ENCODE measurements around the gene PPP4R3A.

Gene PPP4R3A

DNA sequence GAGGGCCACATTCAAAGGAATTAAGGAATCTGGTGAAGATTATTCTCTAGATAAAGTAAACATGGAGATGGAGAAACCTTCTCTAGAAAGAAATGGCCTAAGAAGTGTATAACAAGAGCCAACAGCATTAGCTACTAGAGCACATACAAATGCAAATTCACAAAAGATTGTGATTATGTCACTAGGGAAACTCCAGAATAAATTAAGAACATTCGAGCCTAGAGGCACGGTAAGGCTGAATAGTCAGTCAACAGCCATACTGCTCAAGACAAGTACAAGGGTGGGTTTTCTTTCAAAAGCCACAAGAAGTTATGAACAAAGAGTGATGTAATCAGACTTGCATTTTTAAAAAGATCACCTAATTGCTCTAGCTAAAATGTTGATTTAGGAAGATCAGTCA is 25.4 kb downstream of the PPP4R3A start:
- Histone ChIP-seq H4K8ac (ENCODE audit: low read depth, low read length) (no peak overlapping the region), H2BK15ac (replicated peaks; ENCODE audit: low read depth) (no peak overlapping the region), H3K23ac (ENCODE audit: low read length) (no peak overlapping the region), H2BK5ac (ENCODE audit: low read length) (no peak overlapping the region), H3K79me1 (ENCODE audit: low read length) (peaks cover 2% of the 10 kb centered on the region), H3K4me2 (ENCODE audit: low read length) (no peak overlapping the region), H3K79me2 (ENCODE audit: control insufficient read depth, insufficient read depth, low read length) (peaks cover 19% of the 10 kb centered on the region), H3K4me1 (ENCODE audit: control insufficient read depth, low read depth, low read length) (no peaks in the 10 kb centered on the region), H2AK5ac (ENCODE audit: low read length) (no peak overlapping the region), H4K5ac (ENCODE audit: low read length) (no peak overlapping the region), H2BK120ac (ENCODE audit: low read depth, low read length) (no peak overlapping the region), H3K4ac (ENCODE audit: low read depth, low read length) (no peak overlapping the region), H3K18ac (ENCODE audit: low read length) (no peak overlapping the region), H3K27ac (ENCODE audit: low read depth, low read length) (no peak overlapping the region), H3K27me3 (ENCODE audit: insufficient read depth, low read length, poor library complexity) (no peaks in the 10 kb centered on the region), H3K36me3 (ENCODE audit: control insufficient read depth, insufficient read depth, low read length) (no peaks in the 10 kb centered on the region), H3K9ac (ENCODE audit: low read length) (no peak overlapping the region), H3K56ac (ENCODE audit: low read length) (no peak overlapping the region), H3K4me3 (ENCODE audit: low read length) (no peak overlapping the region)
- no peak for DNase-seq
- WGBS (ENCODE audit: extremely low coverage, insufficient coverage, low lambda C conversion rate): no CpG with 5 or more reads among the region's 2 CpGs

DNA sequence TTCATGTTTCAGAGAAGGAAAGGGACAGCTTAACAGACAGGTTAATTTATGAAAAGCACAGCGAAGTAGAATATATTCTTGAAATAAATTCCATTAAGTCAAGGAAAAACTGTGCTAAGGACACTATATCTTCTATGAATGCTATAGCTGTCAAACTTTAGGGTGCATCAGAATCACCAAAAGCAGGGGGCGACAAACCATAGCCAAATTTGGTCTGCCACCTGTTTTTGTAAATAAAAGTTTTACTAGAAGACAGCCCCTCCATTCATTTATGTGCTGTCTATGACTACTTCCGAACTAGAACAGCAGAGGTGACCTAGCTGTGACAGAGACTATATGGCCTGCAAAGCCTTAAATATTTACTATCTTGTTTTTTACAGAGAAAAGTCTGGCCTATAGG is 25.9 kb downstream of the PPP4R3A start:
- Histone ChIP-seq H3K9ac (ENCODE audit: low read length) (no peak overlapping the region), H3K79me2 (ENCODE audit: control insufficient read depth, insufficient read depth, low read length) (peaks cover 21% of the 10 kb centered on the region), H3K27me3 (ENCODE audit: insufficient read depth, low read length, poor library complexity) (no peaks in the 10 kb centered on the region), H3K4me2 (ENCODE audit: low read length) (no peak overlapping the region), H2BK120ac (ENCODE audit: low read depth, low read length) (no peak overlapping the region), H3K36me3 (ENCODE audit: control insufficient read depth, insufficient read depth, low read length) (no peaks in the 10 kb centered on the region), H3K4me3 (ENCODE audit: low read length) (no peak overlapping the region), H2AK5ac (ENCODE audit: low read length) (no peak overlapping the region), H3K27ac (ENCODE audit: low read depth, low read length) (no peak overlapping the region), H3K56ac (ENCODE audit: low read length) (no peak overlapping the region), H2BK15ac (replicated peaks; ENCODE audit: low read depth) (no peak overlapping the region), H2BK5ac (ENCODE audit: low read length) (no peak overlapping the region), H3K4ac (ENCODE audit: low read depth, low read length) (no peak overlapping the region), H3K23ac (ENCODE audit: low read length) (no peak overlapping the region), H4K8ac (ENCODE audit: low read depth, low read length) (no peak overlapping the region), H3K18ac (ENCODE audit: low read length) (no peak overlapping the region), H3K4me1 (ENCODE audit: control insufficient read depth, low read depth, low read length) (no peaks in the 10 kb centered on the region), H4K5ac (ENCODE audit: low read length) (no peak overlapping the region), H3K79me1 (ENCODE audit: low read length) (peaks cover 2% of the 10 kb centered on the region)
- no peak for DNase-seq
- WGBS (ENCODE audit: extremely low coverage, insufficient coverage, low lambda C conversion rate): no CpG with 5 or more reads among the region's 3 CpGs

DNA sequence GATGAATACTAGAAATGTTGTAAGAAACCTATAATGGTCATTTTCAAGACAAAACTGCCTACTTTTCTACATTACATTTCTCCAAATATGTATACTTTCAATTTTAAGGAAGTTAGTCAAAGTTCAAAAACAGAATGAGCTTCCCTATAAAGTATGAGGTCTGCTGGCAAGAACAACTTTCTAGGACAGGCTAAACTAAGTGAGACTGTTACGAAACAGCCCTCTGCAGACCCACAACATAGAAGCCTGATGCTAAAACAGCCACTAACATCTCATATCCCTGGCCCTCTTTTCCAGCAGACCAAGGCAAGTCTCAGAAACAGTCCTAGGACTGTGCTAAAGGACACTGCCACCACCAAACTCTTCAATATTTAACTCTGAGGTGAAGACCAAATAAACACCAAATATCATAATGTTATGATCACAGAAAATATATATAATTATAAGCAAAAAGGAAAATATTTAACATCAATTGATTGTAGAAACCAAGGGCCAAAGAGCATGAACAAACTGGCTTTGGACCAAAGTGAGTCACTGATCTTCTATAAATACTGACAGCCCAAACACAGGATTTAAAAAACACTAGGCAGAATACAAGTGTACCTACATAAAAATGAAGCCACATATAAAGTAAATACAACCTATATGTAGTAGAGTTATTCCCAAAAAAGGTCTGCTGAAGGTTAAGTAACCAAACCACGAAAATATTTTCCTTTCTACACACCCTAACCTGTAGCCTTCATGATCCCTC is 27.7 kb downstream of the PPP4R3A start:
- Histone ChIP-seq H4K5ac (ENCODE audit: low read length) (no peak overlapping the region), H2BK5ac (ENCODE audit: low read length) (no peak overlapping the region), H3K23ac (ENCODE audit: low read length) (no peak overlapping the region), H3K27me3 (ENCODE audit: insufficient read depth, low read length, poor library complexity) (no peaks in the 10 kb centered on the region), H3K4me3 (ENCODE audit: low read length) (no peak overlapping the region), H3K56ac (ENCODE audit: low read length) (no peak overlapping the region), H3K36me3 (ENCODE audit: control insufficient read depth, insufficient read depth, low read length) (no peaks in the 10 kb centered on the region), H3K4ac (ENCODE audit: low read depth, low read length) (no peak overlapping the region), H3K27ac (ENCODE audit: low read depth, low read length) (no peak overlapping the region), H4K8ac (ENCODE audit: low read depth, low read length) (no peak overlapping the region), H3K18ac (ENCODE audit: low read length) (no peak overlapping the region), H2AK5ac (ENCODE audit: low read length) (no peak overlapping the region), H3K79me2 (ENCODE audit: control insufficient read depth, insufficient read depth, low read length) (peaks cover 25% of the 10 kb centered on the region), H2BK120ac (ENCODE audit: low read depth, low read length) (no peak overlapping the region), H2BK15ac (replicated peaks; ENCODE audit: low read depth) (no peak overlapping the region), H3K79me1 (ENCODE audit: low read length) (peaks cover 6% of the 10 kb centered on the region), H3K4me1 (ENCODE audit: control insufficient read depth, low read depth, low read length) (no peaks in the 10 kb centered on the region), H3K9ac (ENCODE audit: low read length) (no peak overlapping the region), H3K4me2 (ENCODE audit: low read length) (no peak overlapping the region)
- DNase-seq: no peak
- no CpG with 5 or more reads among the region's 2 CpGs for WGBS (ENCODE audit: extremely low coverage, insufficient coverage, low lambda C conversion rate)

DNA sequence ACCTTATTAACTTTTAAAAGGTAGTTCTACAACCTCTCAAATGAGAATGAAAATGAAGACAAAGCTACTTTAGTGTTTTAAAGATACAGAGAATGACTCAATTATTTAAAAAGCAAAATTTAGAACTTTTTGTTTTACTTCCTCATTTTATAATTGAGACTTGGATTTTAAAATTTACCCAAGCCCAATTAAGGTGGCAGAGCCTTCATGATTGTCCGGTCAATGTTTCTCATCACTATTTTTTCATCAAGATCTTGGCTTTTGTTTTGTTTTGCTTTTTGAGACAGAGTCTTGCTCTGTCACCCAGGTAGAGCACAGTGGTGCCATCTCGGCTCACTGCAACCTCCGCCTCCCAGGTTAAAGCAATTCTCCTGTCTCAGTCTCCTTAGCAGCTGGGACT is 32.7 kb downstream of the PPP4R3A start:
- Histone ChIP-seq H2BK15ac (replicated peaks; ENCODE audit: low read depth) (no peak overlapping the region), H2BK5ac (ENCODE audit: low read length) (no peak overlapping the region)
- no peak for DNase-seq

DNA sequence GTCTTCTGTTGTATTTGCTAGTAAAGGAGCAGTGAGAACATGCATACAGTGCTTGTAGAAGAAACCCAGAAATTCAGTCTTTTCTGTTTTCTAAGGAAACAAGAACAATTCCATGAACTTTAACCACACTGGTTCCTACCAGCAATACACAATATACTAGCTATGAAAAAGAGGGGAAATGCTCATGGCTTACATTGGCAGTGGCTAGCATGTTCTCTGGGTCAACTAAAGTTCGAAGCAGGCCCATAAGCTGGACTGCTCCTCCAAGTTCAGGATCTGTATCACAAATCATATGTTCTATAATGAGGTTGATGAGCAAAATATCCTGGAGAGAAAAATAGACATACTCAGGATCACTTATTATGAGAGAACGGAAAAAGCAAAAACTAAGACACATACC is 37.1 kb downstream of the PPP4R3A start:
- no peak overlapping the region for H2BK15ac ChIP-seq (replicated peaks; ENCODE audit: low read depth)
- no peak overlapping the region for H3K4ac ChIP-seq (ENCODE audit: low read depth, low read length)
- H3K4me3 ChIP-seq (ENCODE audit: low read length): no peak overlapping the region
- no peak overlapping the region for H3K9ac ChIP-seq (ENCODE audit: low read length)
- H2BK5ac ChIP-seq (ENCODE audit: low read length): no peak overlapping the region
- H4K5ac ChIP-seq (ENCODE audit: low read length): no peak overlapping the region
- H3K56ac ChIP-seq (ENCODE audit: low read length): no peak overlapping the region
- no peak overlapping the region for H3K27ac ChIP-seq (ENCODE audit: low read depth, low read length)
- no peaks in the 10 kb centered on the region for H3K79me2 ChIP-seq (ENCODE audit: control insufficient read depth, insufficient read depth, low read length)
- WGBS (ENCODE audit: extremely low coverage, insufficient coverage, low lambda C conversion rate): no CpG with 5 or more reads among the region's 2 CpGs
- H4K8ac ChIP-seq (ENCODE audit: low read depth, low read length): no peak overlapping the region
- H2AK5ac ChIP-seq (ENCODE audit: low read length): no peak overlapping the region
- no peaks in the 10 kb centered on the region for H3K27me3 ChIP-seq (ENCODE audit: insufficient read depth, low read length, poor library complexity)
- no peak overlapping the region for H2BK120ac ChIP-seq (ENCODE audit: low read depth, low read length)
- H3K79me1 ChIP-seq (ENCODE audit: low read length): peaks cover 2% of the 10 kb centered on the region
- peaks cover 8% of the 10 kb centered on the region for H3K36me3 ChIP-seq (ENCODE audit: control insufficient read depth, insufficient read depth, low read length)
- H3K4me2 ChIP-seq (ENCODE audit: low read length): no peak overlapping the region
- H3K18ac ChIP-seq (ENCODE audit: low read length): no peak overlapping the region
- no peak overlapping the region for H3K23ac ChIP-seq (ENCODE audit: low read length)
- DNase-seq: no peak
- H3K4me1 ChIP-seq (ENCODE audit: control insufficient read depth, low read depth, low read length): no peaks in the 10 kb centered on the region

More for the DNA sequence above, 32.7 kb downstream of the PPP4R3A start:
- peaks cover 22% of the 10 kb centered on the region for H3K79me2 ChIP-seq (ENCODE audit: control insufficient read depth, insufficient read depth, low read length)
- no peak overlapping the region for H3K4ac ChIP-seq (ENCODE audit: low read depth, low read length)
- H3K27me3 ChIP-seq (ENCODE audit: insufficient read depth, low read length, poor library complexity): no peaks in the 10 kb centered on the region
- H3K27ac ChIP-seq (ENCODE audit: low read depth, low read length): no peak overlapping the region
- no peak overlapping the region for H3K23ac ChIP-seq (ENCODE audit: low read length)
- H3K4me2 ChIP-seq (ENCODE audit: low read length): no peak overlapping the region
- H2AK5ac ChIP-seq (ENCODE audit: low read length): no peak overlapping the region
- H3K36me3 ChIP-seq (ENCODE audit: control insufficient read depth, insufficient read depth, low read length): peaks cover 4% of the 10 kb centered on the region
- H3K18ac ChIP-seq (ENCODE audit: low read length): no peak overlapping the region
- no peak overlapping the region for H2BK120ac ChIP-seq (ENCODE audit: low read depth, low read length)
- WGBS (ENCODE audit: extremely low coverage, insufficient coverage, low lambda C conversion rate): no CpG with 5 or more reads among the region's 3 CpGs
- H3K56ac ChIP-seq (ENCODE audit: low read length): no peak overlapping the region
- H3K4me3 ChIP-seq (ENCODE audit: low read length): no peak overlapping the region
- H3K4me1 ChIP-seq (ENCODE audit: control insufficient read depth, low read depth, low read length): no peaks in the 10 kb centered on the region
- no peak overlapping the region for H4K8ac ChIP-seq (ENCODE audit: low read depth, low read length)
- H3K79me1 ChIP-seq (ENCODE audit: low read length): peaks cover 7% of the 10 kb centered on the region
- no peak overlapping the region for H3K9ac ChIP-seq (ENCODE audit: low read length)
- H4K5ac ChIP-seq (ENCODE audit: low read length): no peak overlapping the region

DNA sequence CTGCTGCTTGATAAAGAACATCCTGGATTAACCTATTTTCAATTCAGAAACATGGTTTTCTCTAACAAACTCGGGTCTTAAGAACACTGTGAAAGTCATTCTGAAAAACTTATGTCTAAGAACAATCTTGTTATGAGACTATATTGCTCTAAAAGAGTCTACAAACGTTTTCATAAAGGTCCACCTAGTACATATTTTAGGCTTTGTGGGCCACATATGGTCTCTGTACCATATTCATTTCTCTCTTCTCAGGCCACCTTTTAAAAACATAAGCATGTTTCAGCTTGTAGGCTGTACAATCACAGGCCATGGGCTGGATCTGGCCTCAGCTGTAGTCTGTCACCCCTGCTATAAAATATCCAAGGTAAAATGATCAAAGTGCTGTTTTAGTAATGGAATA is 39.9 kb downstream of the PPP4R3A start:
- WGBS (ENCODE audit: extremely low coverage, insufficient coverage, low lambda C conversion rate): no CpG with 5 or more reads among the region's 2 CpGs
- H3K4me2 ChIP-seq (ENCODE audit: low read length): no peak overlapping the region
- H3K4me1 ChIP-seq (ENCODE audit: control insufficient read depth, low read depth, low read length): no peaks in the 10 kb centered on the region
- H3K18ac ChIP-seq (ENCODE audit: low read length): no peak overlapping the region
- no peak overlapping the region for H3K56ac ChIP-seq (ENCODE audit: low read length)
- H3K23ac ChIP-seq (ENCODE audit: low read length): no peak overlapping the region
- no peaks in the 10 kb centered on the region for H3K27me3 ChIP-seq (ENCODE audit: insufficient read depth, low read length, poor library complexity)
- H4K8ac ChIP-seq (ENCODE audit: low read depth, low read length): no peak overlapping the region
- H2BK5ac ChIP-seq (ENCODE audit: low read length): no peak overlapping the region
- H2BK15ac ChIP-seq (replicated peaks; ENCODE audit: low read depth): no peak overlapping the region
- H3K4ac ChIP-seq (ENCODE audit: low read depth, low read length): no peak overlapping the region
- H3K36me3 ChIP-seq (ENCODE audit: control insufficient read depth, insufficient read depth, low read length): peaks cover 8% of the 10 kb centered on the region
- H3K79me2 ChIP-seq (ENCODE audit: control insufficient read depth, insufficient read depth, low read length): no peaks in the 10 kb centered on the region
- no peak overlapping the region for H4K5ac ChIP-seq (ENCODE audit: low read length)
- no peak overlapping the region for H2AK5ac ChIP-seq (ENCODE audit: low read length)
- H3K4me3 ChIP-seq (ENCODE audit: low read length): no peak overlapping the region
- no peak overlapping the region for H3K9ac ChIP-seq (ENCODE audit: low read length)
- no peak overlapping the region for H3K27ac ChIP-seq (ENCODE audit: low read depth, low read length)
- DNase-seq: no peak
- H2BK120ac ChIP-seq (ENCODE audit: low read depth, low read length): no peak overlapping the region
- peaks cover 2% of the 10 kb centered on the region for H3K79me1 ChIP-seq (ENCODE audit: low read length)

Data from mesendoderm (in vitro differentiated cells).